Smooth muscle cell of the brain vasculature (primary cell): ENCODE measurements around the gene RSPH4A.
A peak's percentile ranks its signal among the peaks of the same experiment; 100 is the strongest.
"Not testable (repeated sequence)": the region's sequence is repeated elsewhere in the genome, so short reads cannot be mapped to it uniquely, and the experiment has no call there.

Experiments
- DNase-seq: peaks from one replicate; pipeline ENCODE4 v3.0.0-alpha.2; 2012; ENCODE audit warnings: low read depth, low spot score

Gene RSPH4A

DNA sequence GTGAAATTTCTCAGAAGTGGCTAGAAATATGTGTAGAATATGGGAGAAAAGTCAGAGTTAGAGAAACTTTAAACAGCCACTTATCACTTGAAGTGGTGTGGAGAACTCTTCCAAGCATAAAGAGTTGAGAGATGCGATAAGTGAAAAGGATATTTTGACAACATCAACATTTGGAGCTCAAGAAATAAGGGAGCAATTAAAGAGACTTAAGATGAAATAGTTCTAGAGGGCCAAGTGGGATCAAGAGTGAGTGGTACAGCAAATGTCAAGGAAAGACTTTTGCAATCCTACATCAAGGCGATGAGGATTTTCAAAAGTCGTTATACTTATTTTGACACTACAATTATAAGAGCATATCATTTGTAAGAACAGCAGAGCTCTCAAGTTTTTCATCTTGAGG, 9.6 kb downstream of the RSPH4A start:
- DNase-seq: no peak

- DNase-seq: no peak
Measured at GRCh38 chr6:116629563-116629981, 13.3 kb downstream of the RSPH4A start.

GRCh38 chr6:116631379-116631990, 15.2 kb downstream of the RSPH4A start:
- DNase-seq: no peak

DNA sequence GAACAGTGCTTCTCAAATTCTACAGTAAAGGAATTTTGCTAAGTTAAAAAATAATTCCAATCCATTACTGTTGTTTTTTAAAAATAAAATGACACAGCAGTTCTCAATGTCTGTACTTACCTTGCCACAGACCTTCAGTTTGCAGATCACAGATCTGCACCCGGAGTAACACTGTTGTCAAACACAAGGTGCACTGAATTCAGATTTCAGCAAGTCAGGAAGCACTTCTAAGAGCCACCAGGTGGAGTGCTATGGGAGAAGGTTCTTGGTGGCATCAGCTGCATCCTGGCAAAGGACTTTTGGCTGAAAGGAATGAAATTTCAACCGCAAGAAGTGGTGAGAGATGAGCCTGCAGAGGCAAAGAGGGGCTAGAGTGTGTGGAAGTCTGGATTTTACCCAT, 17.4 kb downstream of the RSPH4A start:
- DNase-seq: no peak

DNA sequence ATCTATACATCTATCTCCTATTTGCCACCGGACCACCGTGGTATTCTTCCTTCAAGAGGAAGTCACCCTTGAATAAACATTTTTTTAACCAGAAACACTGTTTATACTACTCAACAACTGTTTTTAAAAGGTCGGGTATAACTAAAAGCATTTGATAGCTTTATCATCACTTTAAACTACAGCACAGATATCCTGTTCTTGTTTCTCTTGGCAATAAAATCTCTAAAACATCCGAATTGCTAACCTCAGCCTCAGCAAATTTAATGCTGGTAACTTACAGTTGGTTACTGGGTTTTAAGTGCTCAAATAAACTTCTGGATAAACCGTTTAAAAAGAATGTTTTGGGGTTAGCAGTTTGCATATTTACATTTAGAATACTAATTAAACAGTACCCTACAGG, 31.9 kb downstream of the RSPH4A start:
- DNase-seq: peak; percentile 26

GRCh38 chr6:116649129-116649528, 32.9 kb downstream of the RSPH4A start:
- no peak for DNase-seq

DNA sequence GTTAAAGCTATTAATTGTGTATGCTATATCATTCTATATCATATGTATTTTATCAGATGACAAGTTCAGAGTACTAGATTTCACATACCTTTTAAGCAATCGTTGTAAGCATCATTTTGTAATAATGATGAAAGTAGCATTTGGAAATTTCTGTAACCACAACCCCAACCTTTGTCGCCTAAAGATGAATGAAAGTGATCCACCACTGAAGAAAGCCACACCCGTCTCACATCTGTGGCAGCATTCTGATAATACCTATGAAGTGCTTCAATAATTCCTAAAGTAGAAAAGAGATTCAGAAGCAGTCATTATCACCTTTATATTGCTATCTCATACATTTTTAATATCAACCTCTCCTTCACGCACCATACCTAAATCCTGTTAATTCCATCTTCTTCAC, 35.6 kb downstream of the RSPH4A start:
- DNase-seq: no peak

- DNase-seq: no peak
Measured at GRCh38 chr6:116661594-116661993, 45.3 kb downstream of the RSPH4A start.

GRCh38 chr6:116662202-116662601, 45.9 kb downstream of the RSPH4A start:
- no peak for DNase-seq

DNA sequence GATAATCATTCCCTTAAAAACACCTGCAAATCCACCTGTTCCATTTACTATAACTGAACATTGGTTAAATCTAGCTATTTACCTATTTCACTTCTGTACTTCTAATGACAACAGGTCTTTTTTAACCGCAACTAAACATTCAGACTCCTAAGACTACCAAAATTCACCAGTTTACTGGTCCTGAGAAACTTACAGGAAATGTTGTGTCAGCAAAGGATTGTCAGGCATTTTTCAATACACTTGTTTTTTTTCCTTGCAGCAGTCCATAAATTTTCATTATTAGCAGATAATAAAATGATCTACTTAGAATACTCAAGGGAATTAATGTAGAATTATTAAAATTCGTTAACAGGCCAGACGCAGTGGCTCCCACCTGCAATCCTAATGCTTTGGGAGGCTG, 47.0 kb downstream of the RSPH4A start:
- DNase-seq: no peak

DNA sequence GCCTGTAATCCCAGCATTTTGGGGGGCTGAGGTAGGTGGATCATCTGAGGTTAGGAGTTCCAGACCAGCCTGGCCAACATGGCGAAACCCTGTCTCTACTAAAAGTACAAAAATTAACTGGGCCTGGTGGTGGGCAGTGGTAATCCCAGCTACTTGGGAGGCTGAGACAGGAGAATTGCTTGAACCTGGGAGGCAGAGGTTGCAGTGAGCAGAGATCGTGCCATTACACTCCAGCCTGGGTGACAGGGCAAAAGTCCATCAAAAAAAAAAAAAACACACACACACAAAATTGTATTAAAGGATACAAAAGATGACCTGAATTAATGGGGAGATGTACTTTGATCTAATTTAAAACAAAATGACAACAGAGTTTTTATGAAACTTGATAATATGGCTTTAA, 47.9 kb downstream of the RSPH4A start:
- DNase-seq: not testable (repeated sequence)

GRCh38 chr6:116665464-116665863, 49.2 kb downstream of the RSPH4A start:
- DNase-seq: no peak

DNA sequence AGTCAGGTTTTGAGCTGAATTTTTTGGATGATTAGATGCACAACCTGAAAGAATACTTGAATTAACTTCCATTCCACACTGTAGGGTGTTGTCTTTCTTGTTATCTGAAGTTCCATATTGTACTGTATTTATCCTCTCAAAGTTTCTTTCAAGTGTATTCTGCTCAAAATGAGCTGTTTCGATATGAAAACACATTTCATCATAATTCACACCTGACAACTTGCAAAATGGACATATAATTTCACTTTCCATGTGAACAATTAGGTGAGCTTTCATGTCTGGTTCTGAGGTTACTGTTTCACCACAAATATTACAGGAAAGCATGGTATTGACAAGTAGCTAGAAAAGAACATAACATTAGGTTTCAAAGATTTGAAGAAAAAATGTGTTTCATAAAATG, 50.6 kb downstream of the RSPH4A start:
- no peak for DNase-seq

GRCh38 chr6:116667623-116668022, 51.3 kb downstream of the RSPH4A start:
- DNase-seq: no peak

- DNase-seq: no peak
Measured at GRCh38 chr6:116672306-116672705, 56.0 kb downstream of the RSPH4A start.

DNA sequence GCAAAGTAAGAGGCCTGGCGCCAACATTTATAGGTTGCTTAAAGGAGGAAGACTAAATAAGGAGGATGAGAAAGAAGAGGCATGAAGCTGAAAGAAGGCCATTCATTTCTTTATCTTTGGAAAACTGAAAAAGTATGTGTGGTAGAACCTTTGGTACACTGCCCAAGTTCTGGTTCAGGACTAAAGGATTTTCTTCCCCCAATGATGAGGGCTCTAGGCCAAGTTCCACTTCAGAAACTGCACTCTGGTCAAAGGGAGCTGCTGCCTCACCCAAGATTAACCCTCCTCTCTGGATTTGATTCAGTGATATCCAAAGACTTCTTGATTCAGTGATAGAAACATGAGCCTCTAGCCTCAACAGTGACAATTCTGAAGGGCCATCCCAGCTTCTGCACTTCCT, 59.7 kb downstream of the RSPH4A start:
- no peak for DNase-seq

DNA sequence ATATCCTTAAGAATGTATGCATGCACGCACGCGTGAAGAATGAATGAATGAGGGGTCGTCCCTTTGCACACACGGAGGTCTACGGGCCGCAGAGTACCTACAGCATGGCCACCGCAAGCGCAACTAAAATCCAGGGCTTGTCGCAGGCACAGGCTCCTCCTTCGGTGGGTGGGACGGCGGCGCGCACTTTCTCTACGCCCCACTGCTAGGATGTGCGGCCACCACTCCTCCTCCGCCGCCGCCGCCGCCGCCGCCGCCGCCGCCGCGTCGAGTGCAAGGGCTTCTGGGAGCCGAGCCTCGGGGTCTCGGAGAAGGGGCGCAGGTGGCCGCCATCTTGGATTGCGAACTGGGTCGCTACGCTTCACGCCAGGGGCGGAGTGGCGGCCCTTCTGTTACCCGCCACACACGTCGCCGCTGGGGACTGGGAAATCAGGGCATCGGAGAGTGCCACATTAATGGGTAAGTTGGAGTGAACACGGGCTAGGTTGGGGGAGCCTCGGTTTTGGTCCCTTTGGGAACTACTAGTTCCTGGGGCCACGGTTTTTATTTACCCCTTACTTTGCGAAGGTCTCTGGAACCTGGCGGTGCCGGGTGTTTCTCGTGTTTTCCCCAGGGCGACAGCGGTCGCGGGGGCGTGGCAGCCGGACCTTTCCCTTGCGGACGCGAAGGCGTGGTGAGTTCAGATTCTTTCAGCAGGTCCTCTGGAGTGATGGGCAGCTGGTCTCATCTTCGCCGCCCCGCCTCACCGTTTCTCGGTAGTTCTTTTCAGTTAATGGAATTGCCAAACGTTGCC, 64.8 kb downstream of the RSPH4A start, which contains the start of gene KPNA5:
Gene KPNA5 (plus strand): TSS at position 332 of the 793 bp plus-strand sequence. CDS start 124 bp downstream, at position 456.
- peak; percentile 65 for DNase-seq

DNA sequence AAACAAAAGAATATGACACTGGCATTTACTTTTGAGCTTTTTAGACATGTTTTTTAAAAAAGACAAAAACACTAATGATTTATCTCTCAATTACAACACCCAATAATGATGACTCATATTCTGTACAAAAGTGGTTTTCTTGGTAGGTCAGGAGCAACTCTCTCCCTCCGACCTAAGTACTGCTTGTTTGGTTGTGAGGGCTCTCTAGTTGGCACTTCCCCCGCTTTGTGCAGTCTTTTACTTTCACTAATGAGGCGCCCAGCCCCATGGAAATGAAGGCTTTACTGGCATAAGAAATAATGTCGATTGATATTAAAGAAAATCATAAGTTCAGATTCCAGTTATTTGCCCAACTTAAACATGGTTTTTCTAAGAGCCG, 66.0 kb downstream of the RSPH4A start:
- no peak for DNase-seq
